PC-3 (cell line): ENCODE results near the gene TAC4. TPM values are rescaled to one million over a fixed set of nuclear protein-coding genes. Genes with fewer than 3 reads are reported as not detected.
A peak's percentile ranks its signal among the peaks of the same experiment; 100 is the strongest.

Experiments used
- ATAC-seq: fragments of 200-7000 bp; cut with Tn5 transposase; 2 replicates; pipeline ENCODE4 v1.9.1; 2020; ENCODE audit warnings: mild to moderate bottlenecking, moderate library complexity
- BruUV-seq: library from RNA; stranded (reverse); fragments of 400-500 nt; replicated peaks from 2 replicates; lab custom pipeline; 2021; lab: Mats Ljungman, UMichigan
- CTCF ChIA-PET: fragments of 300-600 bp; sonication (Branson Sonifier 250); formaldehyde crosslinking; loops from one replicate; lab custom pipeline; 2022; ENCODE audit warnings: antibody characterized with exemption; lab: Charles Lee
- POLR2A ChIA-PET: fragments of 300-600 bp; sonication (Branson Sonifier 250); formaldehyde crosslinking; loops from one replicate; lab custom pipeline; 2022; ENCODE audit warnings: antibody characterized with exemption; ENCODE audit not compliant: unreplicated experiment; lab: Charles Lee
- DNase-seq: peaks from one replicate; pipeline ENCODE4 v3.0.0-alpha.2; 2015
- H2AFZ ChIP-seq: fragments of 300-600 bp; sonication (generic); 2 replicates; pipeline ENCODE4 v1.6.0; 2016; ENCODE audit warnings: antibody characterized with exemption, low read length
- H3F3A ChIP-seq: fragments of 300-600 bp; sonication (generic); one replicate; pipeline ENCODE4 v1.6.0; 2017; ENCODE audit warnings: antibody characterized with exemption, low read length, control low read depth, mild to moderate bottlenecking; ENCODE audit not compliant: unreplicated experiment
- H3K27ac ChIP-seq: fragments of 300-600 bp; sonication (generic); 2 replicates; pipeline ENCODE4 v1.5.1; 2016; ENCODE audit warnings: mild to moderate bottlenecking, low read length
- H3K27me3 ChIP-seq: fragments of 300-600 bp; sonication (generic); 2 replicates; pipeline ENCODE4 v1.6.1; 2016; ENCODE audit warnings: low read length, mixed read lengths
- H3K36me3 ChIP-seq: fragments of 300-600 bp; sonication (generic); 2 replicates; pipeline ENCODE4 v1.6.1; 2016; ENCODE audit warnings: low read depth, mixed run types, low read length, mixed read lengths
- H3K4me1 ChIP-seq: fragments of 300-600 bp; sonication (generic); 2 replicates; pipeline ENCODE4 v1.5.1; 2016; ENCODE audit warnings: low read length; ENCODE audit not compliant: insufficient read depth
- H3K4me2 ChIP-seq: fragments of 300-600 bp; sonication (generic); 2 replicates; pipeline ENCODE4 v1.6.0; 2016; ENCODE audit warnings: low read length
- H3K4me3 ChIP-seq: fragments of 300-600 bp; sonication (generic); 2 replicates; pipeline ENCODE4 v1.5.1; 2016; ENCODE audit warnings: mild to moderate bottlenecking, low read length, mixed read lengths
- H3K79me2 ChIP-seq: fragments of 300-600 bp; sonication (generic); 2 replicates; pipeline ENCODE4 v1.6.1; 2017; ENCODE audit warnings: low read length, mixed read lengths
- H3K9ac ChIP-seq: fragments of 300-600 bp; sonication (generic); 2 replicates; pipeline ENCODE4 v1.6.0; 2016; ENCODE audit warnings: mild to moderate bottlenecking, low read length
- H3K9me2 ChIP-seq: fragments of 300-600 bp; sonication (generic); replicated peaks from 2 replicates; pipeline ENCODE4 v1.6.1; 2016; ENCODE audit warnings: mixed run types, low read length, mixed read lengths
- H3K9me3 ChIP-seq: fragments of 300-600 bp; sonication (generic); 2 replicates; pipeline ENCODE4 v1.6.1; 2016; ENCODE audit warnings: low read length, mixed read lengths
- H4K20me1 ChIP-seq: fragments of 300-600 bp; sonication (generic); 2 replicates; pipeline ENCODE4 v1.6.1; 2016; ENCODE audit warnings: low read length, mixed read lengths
- EZH2 ChIP-seq: fragments of 300-600 bp; sonication (generic); IDR thresholded peaks from one replicate; pipeline ENCODE4 v1.6.1; 2017; ENCODE audit warnings: antibody characterized with exemption, mild to moderate bottlenecking, low read length; ENCODE audit not compliant: unreplicated experiment
- EZH2phosphoT487 ChIP-seq: fragments of 300-600 bp; sonication (generic); IDR thresholded peaks from 2 replicates; pipeline ENCODE4 v1.6.1; 2018; ENCODE audit warnings: mild to moderate bottlenecking, antibody characterized with exemption, low read length, borderline replicate concordance
- intact Hi-C: fragments of 100-400 bp; cut with micrococcal nuclease; formaldehyde crosslinking; loops from 2 replicates; pipeline ENCODE4 v1.9.0; 2023
- total RNA-seq: library from RNA; depleted of rRNA; stranded (reverse); fragments of >200 nt; gene quantifications from 2 replicates; pipeline ENCODE4 v1.2.3, GENCODE V29; 2014
- TF ChIP-seq, protein P1 (sequence below): fragments of 300-600 bp; sonication (generic); conservative IDR thresholded peaks from 2 replicates; pipeline ENCODE4 v1.5.1; 2017; ENCODE audit warnings: antibody characterized with exemption, low read depth, mild to moderate bottlenecking, low read length

TAC4 gene
- total RNA-seq, 1 experiment from 2014 or later = not detected

DNA sequence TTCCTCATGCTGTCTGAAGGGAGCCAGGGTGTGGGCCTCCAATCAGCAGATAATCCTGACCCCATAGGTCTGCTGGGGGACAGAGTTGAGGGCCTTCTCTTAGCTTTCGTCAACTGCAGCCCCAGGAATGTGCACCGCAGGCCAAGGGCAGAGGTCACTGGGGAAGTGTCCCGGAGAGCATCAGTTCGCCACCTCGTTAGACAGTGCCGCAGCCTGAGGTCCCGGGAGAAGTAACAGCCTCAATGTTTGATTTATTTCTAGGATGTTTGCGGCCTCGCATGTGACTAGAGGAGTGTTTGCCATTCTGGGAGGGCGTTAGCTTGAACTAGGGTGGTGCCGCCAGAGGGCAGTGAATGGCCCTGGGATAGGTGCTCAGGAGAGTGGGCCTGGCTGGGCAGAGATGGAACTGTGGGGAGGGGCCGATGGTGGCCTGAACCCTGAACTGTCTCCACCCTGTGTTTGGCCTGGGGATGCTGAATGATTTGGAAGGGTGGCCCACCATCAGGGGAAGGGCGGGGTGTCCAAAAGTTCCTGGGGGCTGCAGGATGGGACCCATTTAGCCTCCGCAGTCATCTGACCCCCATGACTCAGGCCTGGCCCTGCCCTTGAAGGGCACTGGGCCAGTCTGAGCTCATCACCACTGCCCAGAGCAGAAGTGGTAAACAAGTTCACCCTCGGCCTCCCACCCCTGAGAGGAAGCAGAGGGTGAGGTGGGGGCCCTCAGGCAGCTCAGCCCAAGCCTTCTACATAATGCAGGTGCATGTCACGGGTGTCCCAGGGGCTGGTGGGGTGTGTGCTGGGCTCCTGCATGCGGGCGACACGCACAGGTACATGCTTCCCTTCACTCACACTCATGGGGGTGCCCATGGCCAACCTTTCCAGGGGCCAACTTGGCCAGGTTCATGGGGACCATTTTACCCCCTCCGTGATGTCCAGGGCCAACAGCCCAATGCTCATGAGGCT lies 12.4 kb upstream of the TAC4 start:
- H3K27me3 ChIP-seq = no peaks in the 10 kb centered on the region
- POLR2A ChIA-PET = interaction anchor here (0.6 kb wide), 1 partner anchor 195 kb away, joined by 4 read pairs; no protein-coding TSS in a partner anchor
- no peak overlapping the region for H2AFZ ChIP-seq
- no peak for TF ChIP-seq EZH2phosphoT487
- no peak for TF ChIP-seq EZH2
- TF ChIP-seq, protein P1, sequence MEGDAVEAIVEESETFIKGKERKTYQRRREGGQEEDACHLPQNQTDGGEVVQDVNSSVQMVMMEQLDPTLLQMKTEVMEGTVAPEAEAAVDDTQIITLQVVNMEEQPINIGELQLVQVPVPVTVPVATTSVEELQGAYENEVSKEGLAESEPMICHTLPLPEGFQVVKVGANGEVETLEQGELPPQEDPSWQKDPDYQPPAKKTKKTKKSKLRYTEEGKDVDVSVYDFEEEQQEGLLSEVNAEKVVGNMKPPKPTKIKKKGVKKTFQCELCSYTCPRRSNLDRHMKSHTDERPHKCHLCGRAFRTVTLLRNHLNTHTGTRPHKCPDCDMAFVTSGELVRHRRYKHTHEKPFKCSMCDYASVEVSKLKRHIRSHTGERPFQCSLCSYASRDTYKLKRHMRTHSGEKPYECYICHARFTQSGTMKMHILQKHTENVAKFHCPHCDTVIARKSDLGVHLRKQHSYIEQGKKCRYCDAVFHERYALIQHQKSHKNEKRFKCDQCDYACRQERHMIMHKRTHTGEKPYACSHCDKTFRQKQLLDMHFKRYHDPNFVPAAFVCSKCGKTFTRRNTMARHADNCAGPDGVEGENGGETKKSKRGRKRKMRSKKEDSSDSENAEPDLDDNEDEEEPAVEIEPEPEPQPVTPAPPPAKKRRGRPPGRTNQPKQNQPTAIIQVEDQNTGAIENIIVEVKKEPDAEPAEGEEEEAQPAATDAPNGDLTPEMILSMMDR = peak; percentile 52
- BruUV-seq = no TSS peak
- no peak overlapping the region for H3K27ac ChIP-seq
- H3F3A ChIP-seq = no peaks in the 10 kb centered on the region
- DNase-seq = peak; percentile 28
- intact Hi-C loops = loop anchor here (5.0 kb wide), 1 partner anchor 293 kb away; no protein-coding TSS in a partner anchor
- peak; percentile 46; the same call in 1 of the 2 replicates for ATAC-seq
- H3K4me1 ChIP-seq = peaks cover 4% of the 10 kb centered on the region; the same call in 1 of the 2 replicates
- CTCF ChIA-PET = interaction anchor here (2.6 kb wide), 1 partner anchor 137 kb away, joined by 45 read pairs; no protein-coding TSS in a partner anchor
- H3K79me2 ChIP-seq = no peaks in the 10 kb centered on the region
- no peak overlapping the region for H3K4me2 ChIP-seq
- H3K4me3 ChIP-seq = no peak overlapping the region
- H3K36me3 ChIP-seq = no peaks in the 10 kb centered on the region
- no peaks in the 10 kb centered on the region for H3K9me2 ChIP-seq
- H4K20me1 ChIP-seq = no peaks in the 10 kb centered on the region
- H3K9me3 ChIP-seq = no peaks in the 10 kb centered on the region
- H3K9ac ChIP-seq = no peak overlapping the region

- H3K4me2 ChIP-seq = no peak overlapping the region
- POLR2A ChIA-PET = no interaction called here
- peaks cover 4% of the 10 kb centered on the region; the same call in 1 of the 2 replicates for H3K4me1 ChIP-seq
- intact Hi-C loops = loop anchor here (5.0 kb wide), 1 partner anchor 291 kb away; no protein-coding TSS in a partner anchor
- H3K4me3 ChIP-seq = no peak overlapping the region
- no peaks in the 10 kb centered on the region for H3K9me2 ChIP-seq
- no peaks in the 10 kb centered on the region for H3K9me3 ChIP-seq
- H2AFZ ChIP-seq = no peak overlapping the region
- no peak for DNase-seq
- no peaks in the 10 kb centered on the region for H3K27me3 ChIP-seq
- no peaks in the 10 kb centered on the region for H3F3A ChIP-seq
- H3K36me3 ChIP-seq = no peaks in the 10 kb centered on the region
- H3K9ac ChIP-seq = no peak overlapping the region
- H3K79me2 ChIP-seq = no peaks in the 10 kb centered on the region
- no TSS peak for BruUV-seq
- CTCF ChIA-PET = no interaction called here
- no peak for ATAC-seq
- H4K20me1 ChIP-seq = no peaks in the 10 kb centered on the region
- TF ChIP-seq, protein P1 = no peak
- TF ChIP-seq EZH2 (no peak), EZH2phosphoT487 (no peak)
- no peak overlapping the region for H3K27ac ChIP-seq
Measured at GRCh38 chr17:49858796-49859195, 10.9 kb upstream of the TAC4 start.
